ENCODE results near the gene CHST8. TPM values are rescaled to one million over a fixed set of nuclear protein-coding genes. Genes with fewer than 3 reads are reported as not detected.

CHST8 gene
- total RNA-seq, 4 donors from 2014 or later = 0.39 to 4.4 (median 0.96) TPM

DNA sequence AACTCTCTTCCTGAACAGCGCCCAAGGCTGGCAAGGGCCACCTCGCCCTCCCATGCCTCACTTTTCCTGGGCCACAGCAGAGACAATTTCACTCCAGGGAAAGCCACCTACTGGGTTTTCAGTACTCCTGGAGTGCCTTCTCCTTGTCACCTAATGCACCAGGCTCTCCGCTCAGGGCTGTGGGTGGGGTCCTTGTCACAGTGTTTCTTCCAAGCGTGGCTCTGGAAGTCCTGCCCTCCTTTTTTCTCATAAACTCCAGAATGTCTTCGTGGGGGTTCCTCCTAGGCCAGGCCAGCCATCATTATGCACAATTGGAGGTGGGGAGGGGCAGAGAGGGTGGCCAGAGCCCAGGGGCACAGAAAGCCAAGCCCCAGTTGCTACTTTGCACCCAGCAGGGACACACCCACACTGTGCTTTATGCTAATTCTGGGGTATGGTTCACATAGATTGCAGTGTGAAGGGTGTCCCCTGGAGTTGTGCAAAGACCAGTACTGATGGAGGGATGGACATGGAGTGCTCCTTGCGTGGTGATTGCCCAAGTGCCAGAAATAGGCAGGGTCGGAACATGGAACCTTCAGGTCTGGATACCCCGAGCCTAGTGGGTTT lies 78.8 kb downstream of the CHST8 start:
- TF ChIP-seq POLR2A (IDR thresholded peaks at IDR 0.05) (no peak), EP300 (IDR thresholded peaks at IDR 0.05) (no peak)
- TF ChIP-seq, protein P1, sequence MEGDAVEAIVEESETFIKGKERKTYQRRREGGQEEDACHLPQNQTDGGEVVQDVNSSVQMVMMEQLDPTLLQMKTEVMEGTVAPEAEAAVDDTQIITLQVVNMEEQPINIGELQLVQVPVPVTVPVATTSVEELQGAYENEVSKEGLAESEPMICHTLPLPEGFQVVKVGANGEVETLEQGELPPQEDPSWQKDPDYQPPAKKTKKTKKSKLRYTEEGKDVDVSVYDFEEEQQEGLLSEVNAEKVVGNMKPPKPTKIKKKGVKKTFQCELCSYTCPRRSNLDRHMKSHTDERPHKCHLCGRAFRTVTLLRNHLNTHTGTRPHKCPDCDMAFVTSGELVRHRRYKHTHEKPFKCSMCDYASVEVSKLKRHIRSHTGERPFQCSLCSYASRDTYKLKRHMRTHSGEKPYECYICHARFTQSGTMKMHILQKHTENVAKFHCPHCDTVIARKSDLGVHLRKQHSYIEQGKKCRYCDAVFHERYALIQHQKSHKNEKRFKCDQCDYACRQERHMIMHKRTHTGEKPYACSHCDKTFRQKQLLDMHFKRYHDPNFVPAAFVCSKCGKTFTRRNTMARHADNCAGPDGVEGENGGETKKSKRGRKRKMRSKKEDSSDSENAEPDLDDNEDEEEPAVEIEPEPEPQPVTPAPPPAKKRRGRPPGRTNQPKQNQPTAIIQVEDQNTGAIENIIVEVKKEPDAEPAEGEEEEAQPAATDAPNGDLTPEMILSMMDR (IDR thresholded peaks at IDR 0.05) = no peak
- WGBS, 2 donors = 80 to 81% methylated on average over 8 of the region's 8 CpGs
- Histone ChIP-seq H3K27me3 (no peaks in the 10 kb centered on the region), H3K4me1 (no peaks in the 10 kb centered on the region), H3K27ac (no peak overlapping the region), H3K9me3 (no peaks in the 10 kb centered on the region), H3K36me3 (no peaks in the 10 kb centered on the region), H3K4me3 (no peak overlapping the region)
- DNase-seq (ENCODE audit: low spot score in 2 of 2) = no peak

DNA sequence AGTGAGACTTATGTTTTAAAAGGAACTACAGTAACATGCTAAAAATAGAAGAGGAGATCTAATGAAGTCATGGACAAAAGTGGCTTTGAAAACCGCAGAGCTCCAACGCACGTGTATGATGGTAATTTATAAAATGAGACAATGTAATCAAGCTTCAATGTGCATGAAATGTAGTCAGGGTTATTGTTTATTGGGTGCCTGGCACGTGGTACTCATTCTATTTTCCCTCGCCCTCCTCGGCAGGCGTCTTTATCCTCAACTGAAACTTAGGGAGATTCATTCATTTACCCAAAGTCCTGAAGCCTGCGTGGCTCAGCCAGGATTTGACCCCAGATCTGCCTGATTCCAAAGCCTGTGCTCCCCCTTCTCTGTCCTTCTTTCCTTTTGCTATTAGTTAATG lies 79.8 kb downstream of the CHST8 start:
- TF ChIP-seq, protein P1 (IDR thresholded peaks at IDR 0.05) = no peak
- TF ChIP-seq POLR2A (IDR thresholded peaks at IDR 0.05) (no peak), EP300 (IDR thresholded peaks at IDR 0.05) (no peak)
- H3K36me3 ChIP-seq = no peaks in the 10 kb centered on the region
- no peak overlapping the region for H3K4me3 ChIP-seq
- DNase-seq (ENCODE audit: low spot score in 2 of 2) = no peak
- H3K27ac ChIP-seq = no peak overlapping the region
- 52 to 58% methylated on average over 8 of the region's 8 CpGs for WGBS, 2 donors
- no peaks in the 10 kb centered on the region for H3K4me1 ChIP-seq
- H3K27me3 ChIP-seq = no peaks in the 10 kb centered on the region
- H3K9me3 ChIP-seq = no peaks in the 10 kb centered on the region

DNA sequence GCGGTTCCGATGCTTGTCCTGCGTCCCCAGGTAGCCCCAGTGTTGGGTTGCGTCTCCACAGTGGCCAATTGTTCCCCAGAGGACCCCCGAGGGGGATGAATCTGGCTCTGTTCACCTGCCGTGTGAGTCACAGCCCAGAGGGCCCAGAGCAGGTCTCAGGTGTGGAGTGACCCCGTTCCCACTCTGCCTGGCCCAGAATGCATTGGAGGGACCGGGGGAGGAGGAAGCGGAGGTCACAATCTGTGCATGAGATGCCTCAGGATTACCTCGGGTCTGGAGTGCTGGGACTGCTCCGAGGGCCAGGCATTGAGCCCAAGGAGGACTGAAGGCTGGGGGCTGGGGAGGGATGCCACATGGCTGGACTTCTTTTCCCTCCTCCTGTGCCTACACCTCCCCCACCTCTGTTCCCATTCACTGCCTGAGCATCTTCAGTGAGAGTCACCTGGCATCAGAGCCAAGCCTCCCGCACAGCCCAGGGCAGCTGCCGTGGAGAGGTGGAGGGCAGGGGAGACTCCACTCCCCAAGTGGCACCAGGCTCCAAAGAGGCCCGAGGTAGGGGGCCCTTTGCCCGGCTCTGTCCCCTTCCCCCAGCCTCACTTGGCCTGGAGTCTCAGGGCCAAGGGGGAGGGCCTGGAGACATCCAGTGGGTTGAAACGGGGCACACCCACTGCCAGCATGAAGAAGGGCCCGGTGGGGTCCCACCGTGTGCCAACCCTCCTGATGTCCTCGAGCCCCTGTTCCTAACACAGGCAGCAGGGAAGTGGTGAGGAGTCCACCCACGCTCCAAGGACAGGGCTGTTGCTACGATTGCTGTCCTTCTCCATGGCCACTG lies 81.1 kb downstream of the CHST8 start:
- DNase-seq (ENCODE audit: low spot score in 2 of 2) = no peak
- TF ChIP-seq EP300 (IDR thresholded peaks at IDR 0.05) = no peak
- TF ChIP-seq, protein P1 (IDR thresholded peaks at IDR 0.05) = no peak
- no peak for TF ChIP-seq POLR2A (IDR thresholded peaks at IDR 0.05)
- Histone ChIP-seq H3K27me3 (no peaks in the 10 kb centered on the region), H3K9me3 (no peaks in the 10 kb centered on the region), H3K36me3 (no peaks in the 10 kb centered on the region), H3K4me3 (no peak overlapping the region), H3K27ac (no peak overlapping the region), H3K4me1 (no peaks in the 10 kb centered on the region)
- 71 to 74% methylated on average over 21 of the region's 21 CpGs for WGBS, 2 donors

DNA sequence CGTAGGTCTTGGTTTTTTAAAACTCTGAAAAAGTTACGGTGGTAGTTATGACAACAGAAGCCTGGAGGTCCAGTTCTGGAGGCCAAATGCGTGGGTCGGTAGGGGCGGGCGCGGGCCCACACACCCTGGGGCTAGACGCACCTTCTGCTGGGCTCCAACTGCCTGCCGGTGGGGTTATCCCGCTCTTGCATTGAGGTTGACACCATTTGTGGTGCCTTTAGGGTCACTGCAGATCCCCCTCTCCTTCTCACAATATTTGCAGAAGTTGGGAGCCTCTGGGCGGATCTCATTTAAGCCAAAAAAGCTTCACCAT lies 81.6 kb downstream of the CHST8 start:
- no peak for DNase-seq (ENCODE audit: low spot score in 2 of 2)
- Histone ChIP-seq H3K36me3 (no peaks in the 10 kb centered on the region), H3K27ac (no peak overlapping the region), H3K27me3 (no peaks in the 10 kb centered on the region), H3K4me1 (no peaks in the 10 kb centered on the region), H3K9me3 (no peaks in the 10 kb centered on the region), H3K4me3 (no peak overlapping the region)
- no peak for TF ChIP-seq POLR2A (IDR thresholded peaks at IDR 0.05)
- TF ChIP-seq EP300 (IDR thresholded peaks at IDR 0.05) = no peak
- TF ChIP-seq, protein P1 (IDR thresholded peaks at IDR 0.05) = no peak
- WGBS, 2 donors = 74 to 81% methylated on average over 9 to 11 of the region's 11 CpGs

DNA sequence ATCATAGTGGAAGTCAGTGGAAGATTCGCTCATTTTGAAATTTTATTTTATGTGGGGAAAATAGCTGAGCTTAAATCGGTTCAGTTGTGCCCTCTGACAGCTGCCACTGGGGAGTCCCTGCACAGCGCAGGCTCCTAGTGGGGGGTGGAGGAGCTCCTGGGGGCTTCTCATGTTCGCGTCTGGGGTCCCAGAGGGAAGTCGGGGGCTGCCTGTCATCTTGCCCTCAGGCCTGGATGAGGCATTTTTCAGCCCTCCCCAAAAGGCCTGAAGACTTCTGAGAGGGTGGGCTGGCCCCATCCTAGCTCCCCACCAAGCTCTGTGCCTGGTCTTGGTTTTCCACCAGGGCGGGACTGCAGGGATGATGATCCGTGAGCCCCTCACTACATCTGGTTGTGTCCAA lies 82.1 kb downstream of the CHST8 start:
- no peak overlapping the region for H3K4me3 ChIP-seq

More for the DNA sequence above, 82.1 kb downstream of the CHST8 start:
- TF ChIP-seq, protein P1 (IDR thresholded peaks at IDR 0.05) = no peak
- WGBS, 2 donors = 64 to 73% methylated on average over 8 of the region's 8 CpGs
- Histone ChIP-seq H3K27ac (no peak overlapping the region), H3K36me3 (no peaks in the 10 kb centered on the region), H3K9me3 (no peaks in the 10 kb centered on the region), H3K27me3 (no peaks in the 10 kb centered on the region), H3K4me1 (no peaks in the 10 kb centered on the region)
- DNase-seq (ENCODE audit: low spot score in 2 of 2) = no peak
